Activated naive CD8-positive, alpha-beta T cell treated with anti-CD3 and anti-CD28 coated beads for 36 hours (primary cell): Measurements from ENCODE around the gene ANKRD62. TPM values are rescaled to one million over a fixed set of nuclear protein-coding genes. Genes with fewer than 3 reads are reported as not detected.
"Not testable (repeated sequence)": the region's sequence is repeated elsewhere in the genome, so short reads cannot be mapped to it uniquely, and the experiment has no call there.

Experiments used
- DNase-seq: peaks from one replicate; pipeline ENCODE4 v3.0.0; 2021
- H3K27ac Mint-ChIP-seq: one replicate; pipeline ENCODE4 v1.8.0; 2022; ENCODE audit warnings: mild to moderate bottlenecking, moderate library complexity, mixed read lengths
- H3K27me3 Mint-ChIP-seq: one replicate; pipeline ENCODE4 v1.8.0; 2022; ENCODE audit warnings: mild to moderate bottlenecking, mixed read lengths
- H3K36me3 Mint-ChIP-seq: one replicate; pipeline ENCODE4 v1.8.0; 2021; ENCODE audit warnings: mild to moderate bottlenecking, mixed read lengths
- H3K4me1 Mint-ChIP-seq: one replicate; pipeline ENCODE4 v1.8.0; 2021; ENCODE audit warnings: mixed read lengths
- H3K4me3 Mint-ChIP-seq: one replicate; pipeline ENCODE4 v1.8.0; 2022; ENCODE audit warnings: mild to moderate bottlenecking, moderate library complexity, mixed read lengths
- H3K9me3 Mint-ChIP-seq: one replicate; pipeline ENCODE4 v1.8.0; 2022; ENCODE audit warnings: mixed read lengths
- total RNA-seq, 2 experiments: library from RNA; stranded (reverse); gene quantifications; one replicate each; pipeline ENCODE4 v1.2.3, GENCODE V29; 2021

ANKRD62 gene
- total RNA-seq, 2 experiments from 2014 or later = not detected

GRCh38 chr18:12077994-12078393 lies 15.6 kb upstream of the ANKRD62 start:
- not testable (repeated sequence) for H3K9me3 Mint-ChIP-seq, H3K27ac Mint-ChIP-seq, H3K4me3 Mint-ChIP-seq, DNase-seq, H3K4me1 Mint-ChIP-seq, H3K36me3 Mint-ChIP-seq
- peaks cover 26% of the 10 kb centered on the region for H3K27me3 Mint-ChIP-seq

GRCh38 chr18:12079491-12080237 lies 14.0 kb upstream of the ANKRD62 start:
- H3K36me3 Mint-ChIP-seq = no peaks in the 10 kb centered on the region
- peaks cover 20% of the 10 kb centered on the region for H3K27me3 Mint-ChIP-seq

GRCh38 chr18:12085136-12085535 lies 8.5 kb upstream of the ANKRD62 start:
- H3K9me3 Mint-ChIP-seq = no peaks in the 10 kb centered on the region
- H3K4me1 Mint-ChIP-seq = no peaks in the 10 kb centered on the region
- H3K27me3 Mint-ChIP-seq = no peaks in the 10 kb centered on the region
- no peak overlapping the region for H3K27ac Mint-ChIP-seq
- no peaks in the 10 kb centered on the region for H3K36me3 Mint-ChIP-seq
- no peak overlapping the region for H3K4me3 Mint-ChIP-seq
- DNase-seq = no peak

More at GRCh38 chr18:12079491-12080237, 14.0 kb upstream of the ANKRD62 start:
- H3K4me3 Mint-ChIP-seq = no peak overlapping the region
- H3K4me1 Mint-ChIP-seq = no peaks in the 10 kb centered on the region
- H3K9me3 Mint-ChIP-seq = no peaks in the 10 kb centered on the region
- no peak for DNase-seq
- H3K27ac Mint-ChIP-seq = no peak overlapping the region

GRCh38 chr18:12085786-12086185 lies 7.9 kb upstream of the ANKRD62 start:
- no peak for DNase-seq
- Mint-ChIP-seq H3K27me3 (no peaks in the 10 kb centered on the region), H3K27ac (no peak overlapping the region), H3K36me3 (no peaks in the 10 kb centered on the region), H3K4me1 (no peaks in the 10 kb centered on the region), H3K4me3 (no peak overlapping the region), H3K9me3 (no peaks in the 10 kb centered on the region)

GRCh38 chr18:12086249-12086648 lies 7.4 kb upstream of the ANKRD62 start:
- Mint-ChIP-seq H3K4me3 (no peak overlapping the region), H3K27ac (no peak overlapping the region), H3K4me1 (no peaks in the 10 kb centered on the region)

GRCh38 chr18:12086677-12087470 lies 6.8 kb upstream of the ANKRD62 start:
- H3K36me3 Mint-ChIP-seq = no peaks in the 10 kb centered on the region

More at GRCh38 chr18:12086249-12086648, 7.4 kb upstream of the ANKRD62 start:
- H3K9me3 Mint-ChIP-seq = no peaks in the 10 kb centered on the region
- no peaks in the 10 kb centered on the region for H3K27me3 Mint-ChIP-seq
- no peaks in the 10 kb centered on the region for H3K36me3 Mint-ChIP-seq
- no peak for DNase-seq

GRCh38 chr18:12087471-12088025 lies 6.1 kb upstream of the ANKRD62 start:
- H3K36me3 Mint-ChIP-seq = no peaks in the 10 kb centered on the region
- no peaks in the 10 kb centered on the region for H3K4me1 Mint-ChIP-seq
- no peak for DNase-seq
- H3K4me3 Mint-ChIP-seq = no peak overlapping the region
- no peaks in the 10 kb centered on the region for H3K27me3 Mint-ChIP-seq
- H3K9me3 Mint-ChIP-seq = no peaks in the 10 kb centered on the region
- no peak overlapping the region for H3K27ac Mint-ChIP-seq

More at GRCh38 chr18:12086677-12087470, 6.8 kb upstream of the ANKRD62 start:
- no peaks in the 10 kb centered on the region for H3K27me3 Mint-ChIP-seq
- no peak for DNase-seq
- no peaks in the 10 kb centered on the region for H3K4me1 Mint-ChIP-seq
- no peak overlapping the region for H3K4me3 Mint-ChIP-seq
- no peak overlapping the region for H3K27ac Mint-ChIP-seq
- no peaks in the 10 kb centered on the region for H3K9me3 Mint-ChIP-seq

- Mint-ChIP-seq H3K27ac (no peak overlapping the region), H3K27me3 (peaks cover 2% of the 10 kb centered on the region)
Measured at GRCh38 chr18:12088096-12088495, 5.5 kb upstream of the ANKRD62 start.

GRCh38 chr18:12088731-12089375 lies 4.8 kb upstream of the ANKRD62 start:
- no peaks in the 10 kb centered on the region for H3K4me1 Mint-ChIP-seq
- no peak for DNase-seq
- H3K4me3 Mint-ChIP-seq = no peak overlapping the region
- H3K27ac Mint-ChIP-seq = no peak overlapping the region
- no peaks in the 10 kb centered on the region for H3K36me3 Mint-ChIP-seq
- peaks cover under 1% of the 10 kb centered on the region for H3K9me3 Mint-ChIP-seq
- peaks cover 5% of the 10 kb centered on the region for H3K27me3 Mint-ChIP-seq

More at GRCh38 chr18:12088096-12088495, 5.5 kb upstream of the ANKRD62 start:
- H3K4me1 Mint-ChIP-seq = no peaks in the 10 kb centered on the region
- H3K4me3 Mint-ChIP-seq = no peak overlapping the region
- DNase-seq = no peak
- no peaks in the 10 kb centered on the region for H3K36me3 Mint-ChIP-seq
- H3K9me3 Mint-ChIP-seq = no peaks in the 10 kb centered on the region

- no peaks in the 10 kb centered on the region for H3K4me1 Mint-ChIP-seq
- H3K36me3 Mint-ChIP-seq = no peaks in the 10 kb centered on the region
- H3K27ac Mint-ChIP-seq = no peak overlapping the region
Measured at GRCh38 chr18:12091538-12092141, 2.0 kb upstream of the ANKRD62 start.

GRCh38 chr18:12092398-12093229 lies 1.0 kb upstream of the ANKRD62 start:
- no peak for DNase-seq
- Mint-ChIP-seq H3K4me3 (no peak overlapping the region), H3K27ac (no peak overlapping the region), H3K9me3 (peaks cover 2% of the 10 kb centered on the region), H3K4me1 (no peaks in the 10 kb centered on the region), H3K27me3 (peaks cover 7% of the 10 kb centered on the region), H3K36me3 (no peaks in the 10 kb centered on the region)

More at GRCh38 chr18:12091538-12092141, 2.0 kb upstream of the ANKRD62 start:
- H3K4me3 Mint-ChIP-seq = no peak overlapping the region
- peaks cover 7% of the 10 kb centered on the region for H3K27me3 Mint-ChIP-seq
- peaks cover 2% of the 10 kb centered on the region for H3K9me3 Mint-ChIP-seq
- no peak for DNase-seq

- DNase-seq = no peak
- no peaks in the 10 kb centered on the region for H3K36me3 Mint-ChIP-seq
- H3K4me1 Mint-ChIP-seq = no peaks in the 10 kb centered on the region
- H3K9me3 Mint-ChIP-seq = peaks cover 2% of the 10 kb centered on the region
- no peak overlapping the region for H3K4me3 Mint-ChIP-seq
- no peak overlapping the region for H3K27ac Mint-ChIP-seq
- peaks cover 15% of the 10 kb centered on the region for H3K27me3 Mint-ChIP-seq
Measured at GRCh38 chr18:12098374-12098773, 4.7 kb downstream of the ANKRD62 start.

GRCh38 chr18:12099160-12099559 lies 5.5 kb downstream of the ANKRD62 start:
- no peak for DNase-seq
- H3K36me3 Mint-ChIP-seq = no peaks in the 10 kb centered on the region
- no peaks in the 10 kb centered on the region for H3K4me1 Mint-ChIP-seq
- no peaks in the 10 kb centered on the region for H3K9me3 Mint-ChIP-seq
- H3K27me3 Mint-ChIP-seq = peaks cover 13% of the 10 kb centered on the region
- H3K4me3 Mint-ChIP-seq = no peak overlapping the region
- no peak overlapping the region for H3K27ac Mint-ChIP-seq

GRCh38 chr18:12101266-12101665 lies 7.6 kb downstream of the ANKRD62 start:
- Mint-ChIP-seq H3K36me3 (no peaks in the 10 kb centered on the region), H3K27me3 (peaks cover 26% of the 10 kb centered on the region), H3K4me3 (no peak overlapping the region), H3K4me1 (no peaks in the 10 kb centered on the region), H3K9me3 (no peaks in the 10 kb centered on the region), H3K27ac (no peak overlapping the region)
- no peak for DNase-seq
